PFSK-1 (cell line): ENCODE measurements around the gene ZNF407.

Experiments used
- FOXP2 ChIP-seq: optimal IDR thresholded peaks from 2 replicates; pipeline ENCODE3; 2011; ENCODE audit warnings: borderline replicate concordance, control low read depth, inconsistent platforms; ENCODE audit not compliant: insufficient read depth; ENCODE audit errors: extremely low read length, extremely low read depth
- POLR2AphosphoS5 ChIP-seq: IDR thresholded peaks from 2 replicates; pipeline ENCODE4 v1.6.1; 2012; ENCODE audit warnings: low read depth, mild to moderate bottlenecking, control low read depth, low read length, moderate library complexity
- TAF1 ChIP-seq: IDR thresholded peaks from 2 replicates; pipeline ENCODE4 v1.6.1; 2012; ENCODE audit warnings: low read length, control low read depth, borderline replicate concordance; ENCODE audit not compliant: insufficient read depth
- TF ChIP-seq, protein P1 (sequence below), 2 experiments: IDR thresholded peaks; 2 replicates each; pipeline versions ENCODE4 v1.6.1 to v1.8.0; 2011 to 2012; ENCODE audit warnings: low read depth in 2 of 2, low read length in 2 of 2, control low read depth in 1 of 2, inconsistent platforms in 1 of 2, mild to moderate bottlenecking in 1 of 2, moderate library complexity in 1 of 2; ENCODE audit not compliant: insufficient read depth in 1 of 2

- TF ChIP-seq POLR2AphosphoS5 (no peak), TAF1 (no peak), FOXP2 (no peak)
- TF ChIP-seq, protein P1, sequence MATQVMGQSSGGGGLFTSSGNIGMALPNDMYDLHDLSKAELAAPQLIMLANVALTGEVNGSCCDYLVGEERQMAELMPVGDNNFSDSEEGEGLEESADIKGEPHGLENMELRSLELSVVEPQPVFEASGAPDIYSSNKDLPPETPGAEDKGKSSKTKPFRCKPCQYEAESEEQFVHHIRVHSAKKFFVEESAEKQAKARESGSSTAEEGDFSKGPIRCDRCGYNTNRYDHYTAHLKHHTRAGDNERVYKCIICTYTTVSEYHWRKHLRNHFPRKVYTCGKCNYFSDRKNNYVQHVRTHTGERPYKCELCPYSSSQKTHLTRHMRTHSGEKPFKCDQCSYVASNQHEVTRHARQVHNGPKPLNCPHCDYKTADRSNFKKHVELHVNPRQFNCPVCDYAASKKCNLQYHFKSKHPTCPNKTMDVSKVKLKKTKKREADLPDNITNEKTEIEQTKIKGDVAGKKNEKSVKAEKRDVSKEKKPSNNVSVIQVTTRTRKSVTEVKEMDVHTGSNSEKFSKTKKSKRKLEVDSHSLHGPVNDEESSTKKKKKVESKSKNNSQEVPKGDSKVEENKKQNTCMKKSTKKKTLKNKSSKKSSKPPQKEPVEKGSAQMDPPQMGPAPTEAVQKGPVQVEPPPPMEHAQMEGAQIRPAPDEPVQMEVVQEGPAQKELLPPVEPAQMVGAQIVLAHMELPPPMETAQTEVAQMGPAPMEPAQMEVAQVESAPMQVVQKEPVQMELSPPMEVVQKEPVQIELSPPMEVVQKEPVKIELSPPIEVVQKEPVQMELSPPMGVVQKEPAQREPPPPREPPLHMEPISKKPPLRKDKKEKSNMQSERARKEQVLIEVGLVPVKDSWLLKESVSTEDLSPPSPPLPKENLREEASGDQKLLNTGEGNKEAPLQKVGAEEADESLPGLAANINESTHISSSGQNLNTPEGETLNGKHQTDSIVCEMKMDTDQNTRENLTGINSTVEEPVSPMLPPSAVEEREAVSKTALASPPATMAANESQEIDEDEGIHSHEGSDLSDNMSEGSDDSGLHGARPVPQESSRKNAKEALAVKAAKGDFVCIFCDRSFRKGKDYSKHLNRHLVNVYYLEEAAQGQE (IDR thresholded peaks at IDR 0.05; ENCODE audit: insufficient read depth in 1 of 2, low read depth in 2 of 2, low read length in 2 of 2), result no peak
Observed at GRCh38 chr18:74574916-74575315, 22.8 kb upstream of the ZNF407 start.
